Nephron progenitor cell (in vitro differentiated cells): ENCODE data around the gene ARMC3.
"Not testable (repeated sequence)": the region's sequence is repeated elsewhere in the genome, so short reads cannot be mapped to it uniquely, and the experiment has no call there.

Experiments used
- DNase-seq: peaks from one replicate; pipeline ENCODE4 v3.0.0; 2021
- H3K27ac Mint-ChIP-seq: 2 replicates; pipeline ENCODE4 v1.8.0; 2021; ENCODE audit warnings: mild to moderate bottlenecking, moderate library complexity, mixed read lengths
- H3K27me3 Mint-ChIP-seq: 2 replicates; pipeline ENCODE4 v1.8.0; 2021; ENCODE audit warnings: mild to moderate bottlenecking, low read depth, mixed read lengths; ENCODE audit not compliant: poor library complexity
- H3K36me3 Mint-ChIP-seq: 2 replicates; pipeline ENCODE4 v1.8.0; 2021; ENCODE audit warnings: low read depth, mixed read lengths
- H3K4me1 Mint-ChIP-seq: 2 replicates; pipeline ENCODE4 v1.8.0; 2021; ENCODE audit warnings: mixed read lengths
- H3K4me3 Mint-ChIP-seq: 2 replicates; pipeline ENCODE4 v1.8.0; 2021; ENCODE audit warnings: mild to moderate bottlenecking, moderate library complexity, mixed read lengths
- H3K9me3 Mint-ChIP-seq: 2 replicates; pipeline ENCODE4 v1.8.0; 2021; ENCODE audit warnings: mild to moderate bottlenecking, moderate library complexity, mixed read lengths
- TF ChIP-seq, protein P1 (sequence below): fragments of 200-600 bp; sonication (generic); IDR thresholded peaks from 2 replicates; pipeline ENCODE4 v1.5.0; 2021; ENCODE audit warnings: antibody characterized with exemption

Gene ARMC3

DNA sequence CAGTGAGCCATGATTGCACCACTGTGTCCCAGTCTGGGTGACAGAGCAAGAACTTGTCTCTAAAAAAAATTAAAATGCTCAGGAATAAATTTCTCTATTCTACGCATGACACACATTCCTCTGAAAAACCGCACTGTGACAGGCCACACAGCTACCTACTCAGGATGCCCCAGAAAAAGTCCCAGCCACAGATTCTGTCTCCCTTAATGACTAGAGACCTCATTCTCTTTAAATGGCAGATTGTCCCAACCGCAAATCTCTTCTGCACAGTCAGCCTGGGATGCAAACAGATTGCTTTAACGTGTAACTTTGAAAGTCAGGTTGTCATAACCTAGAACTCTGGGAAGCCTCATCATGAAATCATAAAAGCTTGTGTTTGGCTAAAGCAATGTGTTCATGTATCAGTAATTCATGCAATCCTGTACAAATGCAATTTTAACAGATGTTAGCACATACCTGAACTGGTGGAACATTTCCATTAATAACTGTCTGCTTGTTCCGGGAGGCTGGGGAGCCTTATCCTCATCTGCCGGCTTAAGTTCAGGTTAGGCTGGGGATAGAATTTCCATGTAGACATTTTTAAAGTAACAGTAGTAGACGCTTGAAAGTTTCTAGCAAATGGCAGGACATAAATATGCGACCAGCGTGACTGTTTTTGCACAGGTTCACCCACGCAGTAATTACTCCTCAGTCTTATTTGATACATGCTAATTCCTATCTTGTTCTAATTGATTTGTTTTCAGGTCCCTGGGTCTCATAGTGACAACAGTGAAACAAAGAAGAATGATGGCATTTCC, 141.4 kb downstream of the ARMC3 start:
- TF ChIP-seq, protein P1, sequence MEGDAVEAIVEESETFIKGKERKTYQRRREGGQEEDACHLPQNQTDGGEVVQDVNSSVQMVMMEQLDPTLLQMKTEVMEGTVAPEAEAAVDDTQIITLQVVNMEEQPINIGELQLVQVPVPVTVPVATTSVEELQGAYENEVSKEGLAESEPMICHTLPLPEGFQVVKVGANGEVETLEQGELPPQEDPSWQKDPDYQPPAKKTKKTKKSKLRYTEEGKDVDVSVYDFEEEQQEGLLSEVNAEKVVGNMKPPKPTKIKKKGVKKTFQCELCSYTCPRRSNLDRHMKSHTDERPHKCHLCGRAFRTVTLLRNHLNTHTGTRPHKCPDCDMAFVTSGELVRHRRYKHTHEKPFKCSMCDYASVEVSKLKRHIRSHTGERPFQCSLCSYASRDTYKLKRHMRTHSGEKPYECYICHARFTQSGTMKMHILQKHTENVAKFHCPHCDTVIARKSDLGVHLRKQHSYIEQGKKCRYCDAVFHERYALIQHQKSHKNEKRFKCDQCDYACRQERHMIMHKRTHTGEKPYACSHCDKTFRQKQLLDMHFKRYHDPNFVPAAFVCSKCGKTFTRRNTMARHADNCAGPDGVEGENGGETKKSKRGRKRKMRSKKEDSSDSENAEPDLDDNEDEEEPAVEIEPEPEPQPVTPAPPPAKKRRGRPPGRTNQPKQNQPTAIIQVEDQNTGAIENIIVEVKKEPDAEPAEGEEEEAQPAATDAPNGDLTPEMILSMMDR, result no peak
- H3K4me3 Mint-ChIP-seq, result peak overlapping the region; percentile 4
- H3K36me3 Mint-ChIP-seq, result no peaks in the 10 kb centered on the region
- no peaks in the 10 kb centered on the region for H3K27me3 Mint-ChIP-seq
- DNase-seq, result no peak
- H3K9me3 Mint-ChIP-seq, result no peaks in the 10 kb centered on the region
- peaks cover 57% of the 10 kb centered on the region for H3K4me1 Mint-ChIP-seq
- H3K27ac Mint-ChIP-seq, result peak overlapping the region; percentile 70

DNA sequence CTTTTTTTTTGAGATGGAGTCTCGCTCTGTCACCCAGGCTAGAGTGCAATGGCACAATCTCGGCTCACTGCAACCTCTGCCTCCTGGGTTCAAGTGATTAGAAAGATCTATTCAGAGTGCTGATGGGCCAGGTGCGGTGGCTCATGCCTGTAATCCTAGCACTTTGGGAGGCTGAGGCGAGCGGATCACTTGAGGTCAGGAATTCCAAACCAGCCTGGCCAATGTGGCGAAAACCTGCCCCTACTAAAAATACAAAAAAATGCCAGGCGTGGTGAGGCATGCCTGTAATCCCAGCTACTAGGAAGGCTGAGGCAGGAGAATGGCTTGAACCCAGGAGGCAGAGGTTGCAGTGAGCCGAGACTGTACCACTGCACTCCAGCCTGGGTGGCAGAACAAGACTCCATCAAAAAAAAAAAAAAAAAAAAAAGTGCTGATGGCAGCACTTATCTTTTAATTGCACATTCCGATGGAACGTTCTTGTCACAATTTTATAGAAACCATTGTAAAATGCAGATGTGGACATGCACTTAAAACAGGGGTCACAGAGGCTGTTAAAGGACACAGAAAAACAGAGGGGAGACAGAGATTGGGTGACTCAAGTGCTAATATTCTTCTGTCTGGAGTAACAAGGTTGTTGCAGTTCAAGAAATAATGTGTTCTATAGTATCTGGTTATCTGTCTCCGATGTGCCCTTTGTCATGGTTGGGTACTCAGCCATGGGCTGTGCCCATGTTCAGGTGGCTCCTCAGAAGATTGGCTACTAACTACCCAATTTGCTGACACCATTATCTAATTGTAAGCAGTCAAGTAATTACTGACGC, 142.4 kb downstream of the ARMC3 start:
- Mint-ChIP-seq H3K27ac (peak overlapping the region; percentile 70), H3K4me1 (peaks cover 52% of the 10 kb centered on the region), H3K4me3 (peak overlapping the region; percentile 38)
- H3K9me3 Mint-ChIP-seq, H3K36me3 Mint-ChIP-seq, DNase-seq, H3K27me3 Mint-ChIP-seq: not testable (repeated sequence)

DNA sequence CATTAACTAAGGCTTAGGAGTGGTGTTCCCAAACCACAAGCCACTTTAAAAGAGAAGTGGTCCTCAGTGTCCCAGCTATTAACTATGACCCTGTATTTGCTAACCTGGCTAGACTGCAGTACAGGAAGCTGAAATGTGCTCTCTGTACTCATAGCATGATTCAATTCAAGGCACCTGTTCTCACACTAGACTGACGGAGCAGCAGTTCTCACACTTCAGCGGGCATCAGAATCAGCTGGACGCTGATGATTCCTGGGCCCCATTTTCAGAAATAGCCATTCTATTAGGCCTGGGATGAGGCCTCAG, 143.0 kb downstream of the ARMC3 start:
- no peak for DNase-seq
- H3K4me1 Mint-ChIP-seq, result peaks cover 50% of the 10 kb centered on the region
- TF ChIP-seq, protein P1, result no peak
- H3K9me3 Mint-ChIP-seq, result peaks cover 13% of the 10 kb centered on the region
- H3K27me3 Mint-ChIP-seq, result peaks cover 4% of the 10 kb centered on the region
- peak overlapping the region; percentile 38 for H3K4me3 Mint-ChIP-seq
- no peak overlapping the region for H3K27ac Mint-ChIP-seq
- peaks cover 15% of the 10 kb centered on the region for H3K36me3 Mint-ChIP-seq

DNA sequence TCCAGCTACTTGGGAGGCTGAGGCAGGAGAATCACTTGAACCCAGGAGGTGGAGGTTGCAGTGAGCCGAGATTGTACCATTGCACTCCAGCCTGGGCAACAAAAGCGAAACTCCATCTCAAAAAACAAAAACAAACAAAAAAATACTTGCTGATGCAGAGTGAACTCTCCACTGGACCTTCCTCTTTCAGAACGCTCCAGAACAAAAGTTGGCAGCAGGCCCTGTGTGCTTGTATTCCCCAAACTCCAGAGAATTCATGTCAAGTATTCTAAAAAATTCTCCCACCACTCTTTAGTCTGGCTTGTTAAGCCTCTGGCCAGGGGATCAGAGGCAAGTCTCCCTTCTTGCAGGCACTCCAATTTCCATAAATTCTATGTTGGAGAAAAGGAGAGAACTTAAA, 144.7 kb downstream of the ARMC3 start:
- not testable (repeated sequence) for H3K27me3 Mint-ChIP-seq, H3K27ac Mint-ChIP-seq, DNase-seq, H3K4me3 Mint-ChIP-seq
- H3K9me3 Mint-ChIP-seq, result peaks cover 26% of the 10 kb centered on the region
- peaks cover 60% of the 10 kb centered on the region for H3K4me1 Mint-ChIP-seq
- peaks cover 20% of the 10 kb centered on the region for H3K36me3 Mint-ChIP-seq

DNA sequence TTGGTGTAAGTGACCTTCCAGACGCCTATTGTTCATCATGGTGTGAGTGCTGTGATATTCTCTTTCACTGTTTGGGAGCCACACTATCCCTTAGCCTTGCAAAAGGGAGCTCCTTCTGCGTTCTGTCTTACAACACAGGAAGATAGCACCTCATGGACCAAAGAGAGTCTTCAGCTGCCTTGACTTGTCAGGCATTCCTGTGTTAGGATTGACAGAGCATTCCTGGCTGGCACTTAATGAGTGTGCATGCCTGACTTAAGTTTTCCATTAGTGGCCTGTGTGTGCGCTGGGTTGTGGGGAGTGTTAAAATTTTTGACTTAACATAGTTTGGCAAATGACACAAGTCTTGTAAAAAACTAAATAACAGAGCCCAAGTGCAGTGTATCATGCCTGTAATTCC, 145.7 kb downstream of the ARMC3 start:
- H3K27ac Mint-ChIP-seq, result no peak overlapping the region
- H3K9me3 Mint-ChIP-seq, result peaks cover 30% of the 10 kb centered on the region
- H3K36me3 Mint-ChIP-seq, result peaks cover 22% of the 10 kb centered on the region
- peaks cover 4% of the 10 kb centered on the region for H3K27me3 Mint-ChIP-seq
- peaks cover 60% of the 10 kb centered on the region for H3K4me1 Mint-ChIP-seq
- H3K4me3 Mint-ChIP-seq, result no peak overlapping the region
- TF ChIP-seq, protein P1, result no peak
- no peak for DNase-seq

DNA sequence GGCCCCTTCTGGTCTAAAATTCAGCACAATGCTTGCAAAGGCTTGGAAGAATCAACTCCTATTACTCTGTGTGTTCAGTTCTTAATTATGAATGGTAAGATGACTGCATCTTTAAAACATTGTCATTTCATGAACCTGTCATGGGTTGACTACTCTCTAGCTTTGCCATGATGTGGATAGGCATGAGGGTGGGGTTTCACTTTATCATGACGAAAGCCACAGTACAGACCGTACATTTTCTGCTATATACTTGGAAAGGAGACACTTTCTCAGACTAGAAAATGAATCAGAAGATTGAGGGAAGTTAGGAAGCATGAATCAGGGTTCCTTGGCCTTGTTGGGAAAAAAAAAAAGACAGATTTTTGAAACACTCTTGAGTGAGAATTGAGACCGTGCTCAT, 147.8 kb downstream of the ARMC3 start:
- no peak for DNase-seq
- Mint-ChIP-seq H3K4me3 (no peak overlapping the region), H3K27me3 (peaks cover 4% of the 10 kb centered on the region), H3K36me3 (peaks cover 22% of the 10 kb centered on the region), H3K9me3 (peaks cover 30% of the 10 kb centered on the region), H3K4me1 (peaks cover 59% of the 10 kb centered on the region), H3K27ac (no peak overlapping the region)
- TF ChIP-seq, protein P1, result no peak
